D721Med (cell line): ENCODE data around the gene PPAN.

Experiments
- DNase-seq: peaks from one replicate; pipeline ENCODE4 v3.0.0; 2011; ENCODE audit warnings: low spot score; ENCODE audit not compliant: insufficient read length
- FAIRE-seq: peaks from 2 replicates; lab custom pipeline; 2011; peaks lifted over from hg19 to GRCh38; lab: Jason Lieb, UNC
- CTCF ChIP-seq: IDR thresholded peaks from 2 replicates; pipeline ENCODE4 v1.5.1; 2012; ENCODE audit warnings: mild to moderate bottlenecking, control low read depth; ENCODE audit not compliant: insufficient read depth; ENCODE audit errors: missing control alignments

PPAN gene

DNA sequence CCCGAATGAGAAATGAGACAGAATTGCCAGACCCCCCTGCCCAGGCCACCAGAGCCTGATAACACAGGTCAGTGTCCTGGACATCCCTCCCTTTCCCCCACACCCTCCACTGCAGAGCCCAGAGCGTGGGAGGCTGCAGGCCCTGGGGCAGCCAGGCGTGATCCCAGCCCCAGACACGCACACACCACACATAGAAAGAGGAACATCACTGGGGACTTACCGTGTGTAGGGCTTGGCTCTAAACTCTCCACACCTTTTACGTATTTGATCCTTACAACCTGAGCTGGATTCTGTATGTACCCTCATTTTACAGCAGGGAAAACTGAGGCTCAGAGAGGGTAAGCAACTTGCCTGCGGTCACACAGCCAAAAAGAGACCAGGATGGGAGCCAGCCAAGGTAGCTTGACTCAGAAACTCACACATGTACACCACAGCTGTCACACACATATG, 3.4 kb upstream of the PPAN start:
- FAIRE-seq (no peak), DNase-seq (peak; percentile 4)

DNA sequence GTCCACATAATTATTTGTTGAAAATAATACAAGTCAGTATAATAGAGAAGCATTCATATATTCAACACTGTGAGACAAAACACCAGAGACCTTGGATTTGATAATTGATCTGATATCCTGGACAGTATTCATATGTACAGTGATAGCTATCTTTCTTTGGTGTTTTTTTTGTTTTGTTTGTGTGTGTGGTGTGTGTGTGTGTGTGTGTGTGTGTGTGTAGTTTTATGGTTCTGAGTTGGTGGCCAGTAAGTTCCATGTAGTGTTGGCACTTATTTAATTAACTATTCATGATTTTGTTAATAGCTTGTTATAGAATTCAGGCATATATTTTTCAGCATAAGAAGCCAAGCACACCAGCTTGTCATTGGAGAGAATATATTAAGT, 2.0 kb upstream of the PPAN start:
- no peak for TF ChIP-seq CTCF
- FAIRE-seq, result no peak
- DNase-seq, result no peak

More for the DNA sequence above, 3.4 kb upstream of the PPAN start:
- no peak for TF ChIP-seq CTCF

- FAIRE-seq (no peak), DNase-seq (peak; percentile 6)
- TF ChIP-seq CTCF, result no peak
Observed at GRCh38 chr19:10104665-10105508, 1.3 kb upstream of the PPAN start.

DNA sequence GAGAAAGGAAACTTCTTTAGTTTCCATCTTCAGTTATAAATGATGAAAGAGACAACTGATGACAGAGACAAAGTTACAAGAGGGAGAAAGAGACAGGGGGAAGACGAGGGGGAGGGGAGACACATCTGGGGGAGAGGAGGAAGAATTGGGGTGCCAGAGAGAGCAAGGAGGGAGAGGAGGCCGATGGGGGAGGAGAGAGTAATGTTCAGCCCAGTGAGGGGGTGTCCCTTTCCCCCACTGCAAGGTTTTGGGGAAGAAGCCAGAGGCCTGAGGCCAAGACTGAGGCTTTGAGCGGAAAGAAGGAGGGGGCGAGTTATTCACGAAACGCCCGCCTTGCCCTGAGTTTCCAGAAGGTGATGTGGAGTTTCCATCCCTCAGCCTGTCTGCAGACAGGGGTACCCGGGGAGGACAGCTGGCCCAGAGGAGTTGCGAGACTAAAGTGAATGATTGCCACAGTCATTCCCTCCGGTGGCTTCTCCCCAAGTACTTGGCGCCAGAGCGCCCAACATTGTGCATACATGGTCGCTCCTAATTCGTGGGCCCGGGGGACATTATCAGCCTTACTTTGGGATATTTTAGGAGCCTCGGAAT, 558 bp upstream of the PPAN start:
- no peak for DNase-seq
- FAIRE-seq, result no peak
- no peak for TF ChIP-seq CTCF

DNA sequence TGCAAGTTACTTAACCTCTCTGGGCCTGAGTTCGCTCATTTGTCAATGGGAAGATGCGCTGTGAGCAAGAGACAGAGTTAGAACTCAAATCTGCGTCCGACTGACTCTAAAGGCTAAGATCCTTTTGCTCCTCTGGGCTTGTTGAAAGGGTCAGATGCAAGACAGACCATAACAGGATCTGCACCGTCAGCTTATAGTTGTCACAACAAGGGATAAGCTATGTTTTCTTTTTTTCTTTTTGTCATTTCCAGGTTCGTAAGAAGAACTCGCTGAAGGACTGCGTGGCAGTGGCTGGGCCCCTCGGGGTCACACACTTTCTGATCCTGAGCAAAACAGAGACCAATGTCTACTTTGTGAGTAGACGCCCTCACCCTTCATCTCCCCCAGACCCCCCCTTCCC, 1.1 kb downstream of the PPAN start:
- no peak for FAIRE-seq
- TF ChIP-seq CTCF, result no peak
- peak; percentile 13 for DNase-seq

DNA sequence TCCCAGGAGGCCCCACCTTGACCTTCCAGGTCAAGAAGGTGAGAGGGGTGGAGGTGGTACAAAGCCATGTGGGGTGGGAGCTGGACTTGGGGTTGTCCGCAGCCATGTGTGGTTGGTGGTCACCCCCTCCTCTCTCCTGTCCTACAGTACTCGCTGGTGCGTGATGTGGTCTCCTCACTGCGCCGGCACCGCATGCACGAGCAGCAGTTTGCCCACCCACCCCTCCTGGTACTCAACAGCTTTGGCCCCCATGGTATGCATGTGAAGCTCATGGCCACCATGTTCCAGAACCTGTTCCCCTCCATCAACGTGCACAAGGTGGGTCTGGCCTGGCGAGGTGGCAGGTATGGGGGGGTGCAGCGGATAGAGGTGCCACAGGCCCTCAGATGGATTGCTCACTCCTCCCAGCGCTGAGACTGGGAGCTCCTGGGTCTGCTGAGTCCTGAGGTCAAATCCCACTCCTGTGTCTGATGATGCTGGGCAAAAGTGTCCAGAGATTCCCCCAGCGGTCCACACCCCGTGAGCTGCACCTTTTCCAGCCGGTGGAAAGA, 1.7 kb downstream of the PPAN start:
- DNase-seq (peak; percentile 13), FAIRE-seq (no peak)
- TF ChIP-seq CTCF, result no peak
